Endothelial cell of umbilical vein (primary cell): ENCODE measurements around the gene ENGASE. TPM values are rescaled to one million over a fixed set of nuclear protein-coding genes. Genes with fewer than 3 reads are reported as not detected.

Experiments
- BruUV-seq: library from RNA; stranded (reverse); fragments of 400-500 nt; replicated peaks from 2 replicates; lab custom pipeline; 2021; lab: Mats Ljungman, UMichigan
- CTCF ChIA-PET: fragments of 300-600, 350-600 bp; sonication (Branson Sonifier 250); formaldehyde crosslinking; loops from one replicate; lab custom pipeline; 2021; ENCODE audit warnings: antibody characterized with exemption, inconsistent platforms; lab: Charles Lee
- POLR2A ChIA-PET: fragments of 300-600, 350-600 bp; sonication (Branson Sonifier 250); formaldehyde crosslinking; loops from one replicate; lab custom pipeline; 2021; ENCODE audit warnings: antibody characterized with exemption, inconsistent platforms; lab: Charles Lee
- DNase-seq: peaks from one replicate; pipeline ENCODE4 v3.0.0-alpha.2; 2011; ENCODE audit warnings: low read depth, low spot score
- FAIRE-seq: peaks from 2 replicates; lab custom pipeline; 2011; peaks lifted over from hg19 to GRCh38; lab: Jason Lieb, UNC
- H2AFZ ChIP-seq: 2 replicates; pipeline ENCODE4 v1.6.0; 2012; ENCODE audit warnings: low read depth, low read length, control low read depth, inconsistent platforms
- H3K27ac ChIP-seq: 2 replicates; pipeline ENCODE4 v1.5.1; 2011; ENCODE audit warnings: low read depth, mild to moderate bottlenecking, control low read depth, low read length, moderate library complexity; ENCODE audit not compliant: insufficient read depth
- H3K27me3 ChIP-seq, 2 experiments: 2 replicates each; pipeline versions ENCODE4 v1.6.0 to v1.6.1; 2011; ENCODE audit warnings: low read length in 2 of 2, mixed read lengths in 1 of 2; ENCODE audit not compliant: control insufficient read depth in 2 of 2, insufficient read depth in 2 of 2
- H3K36me3 ChIP-seq, 2 experiments: 2 replicates in 1 of 2; 3 replicates in 1 of 2; pipeline ENCODE4 v1.5.1; 2011; ENCODE audit warnings: low read length in 2 of 2, mild to moderate bottlenecking in 1 of 2, moderate library complexity in 1 of 2; ENCODE audit not compliant: control insufficient read depth in 2 of 2, insufficient read depth in 2 of 2; ENCODE audit errors: extremely low read depth in 1 of 2
- H3K4me1 ChIP-seq: 3 replicates; pipeline ENCODE4 v1.5.1; 2011; ENCODE audit warnings: mild to moderate bottlenecking, low read length; ENCODE audit not compliant: control insufficient read depth, insufficient read depth; ENCODE audit errors: extremely low read depth
- H3K4me2 ChIP-seq: 2 replicates; pipeline ENCODE4 v1.6.1; 2011; ENCODE audit warnings: low read length, control low read depth, mixed read lengths; ENCODE audit not compliant: insufficient read depth
- H3K4me3 ChIP-seq, 3 experiments: fragments of 200-600 bp in 1 of 3; sonication (generic), shearing (Covaris generic) in 1 of 3; replicated peaks in 1 of 3; 2 replicates each; pipeline ENCODE4 v1.5.1; 2011 to 2016; ENCODE audit warnings: control low read depth in 3 of 3, low read length in 3 of 3, mild to moderate bottlenecking in 2 of 3, inconsistent platforms in 1 of 3, low read depth in 1 of 3, moderate library complexity in 1 of 3; ENCODE audit not compliant: insufficient read depth in 1 of 3
- H3K79me2 ChIP-seq: 2 replicates; pipeline ENCODE4 v1.6.0; 2012; ENCODE audit warnings: low read length, inconsistent platforms; ENCODE audit not compliant: control insufficient read depth, insufficient read depth
- H3K9ac ChIP-seq: replicated peaks from 2 replicates; pipeline ENCODE3; 2011; ENCODE audit warnings: low read length, control low read depth; ENCODE audit not compliant: insufficient read depth; ENCODE audit errors: extremely low read depth
- H3K9me1 ChIP-seq: replicated peaks from 3 replicates; pipeline ENCODE4 v1.6.0; 2011; ENCODE audit warnings: mild to moderate bottlenecking, low read length; ENCODE audit not compliant: control insufficient read depth, insufficient read depth; ENCODE audit errors: extremely low read depth
- H3K9me3 ChIP-seq: replicated peaks from 2 replicates; pipeline ENCODE4 v1.5.1; 2012; ENCODE audit warnings: low read length, inconsistent platforms; ENCODE audit not compliant: control insufficient read depth, insufficient read depth
- H4K20me1 ChIP-seq: replicated peaks from 2 replicates; pipeline ENCODE3; 2011; ENCODE audit warnings: mild to moderate bottlenecking, low read length; ENCODE audit not compliant: control insufficient read depth, insufficient read depth; ENCODE audit errors: extremely low read depth
- CTCF ChIP-seq, 2 donors: IDR thresholded peaks; 1 replicate in 1 of 2; 2 replicates in 1 of 2; pipeline ENCODE4 v1.5.1; 2011; ENCODE audit warnings: low read length in 2 of 2, mild to moderate bottlenecking in 2 of 2, moderate library complexity in 2 of 2, control low read depth in 1 of 2, inconsistent platforms in 1 of 2, low read depth in 1 of 2; ENCODE audit not compliant: insufficient read depth in 1 of 2; ENCODE audit errors: extremely low read depth in 1 of 2
- EZH2 ChIP-seq: IDR thresholded peaks from 2 replicates; pipeline ENCODE4 v1.6.1; 2012; ENCODE audit warnings: borderline replicate concordance, low read depth, mild to moderate bottlenecking, moderate library complexity, low read length, inconsistent platforms; ENCODE audit not compliant: severe bottlenecking
- FOS ChIP-seq: IDR thresholded peaks from 2 replicates; pipeline ENCODE4 v1.6.1; 2011; ENCODE audit warnings: mild to moderate bottlenecking, low read length, moderate library complexity, borderline replicate concordance; ENCODE audit not compliant: insufficient read depth
- GATA2 ChIP-seq: IDR thresholded peaks from 2 replicates; pipeline ENCODE4 v1.7.0; 2011; ENCODE audit warnings: low read depth, mild to moderate bottlenecking, moderate library complexity, mixed read lengths, low read length; ENCODE audit not compliant: insufficient read length, insufficient read depth
- JUN ChIP-seq: IDR thresholded peaks from 2 replicates; pipeline ENCODE4 v1.6.1; 2011; ENCODE audit warnings: borderline replicate concordance, low read depth; ENCODE audit not compliant: insufficient read length, insufficient read depth
- MAX ChIP-seq: IDR thresholded peaks from 2 replicates; pipeline ENCODE4 v1.6.1; 2011; ENCODE audit not compliant: insufficient read depth, insufficient read length
- MYC ChIP-seq: IDR thresholded peaks from one replicate; pipeline ENCODE4 v1.6.1; 2011; ENCODE audit warnings: mild to moderate bottlenecking, low read depth, low read length
- POLR2A ChIP-seq: IDR thresholded peaks from 2 replicates; pipeline ENCODE4 v1.6.1; 2012; ENCODE audit warnings: low read depth, mild to moderate bottlenecking, control low read depth, low read length
- POLR2AphosphoS5 ChIP-seq: IDR thresholded peaks from 2 replicates; pipeline ENCODE4 v1.6.1; 2012; ENCODE audit warnings: low read depth, mild to moderate bottlenecking, control low read depth, low read length, moderate library complexity; ENCODE audit not compliant: insufficient read depth
- dilution Hi-C: fragments of 300-500 bp; cut with MboI; formaldehyde crosslinking; loops from one replicate; pipeline ENCODE4 v1.15.0; 2019; ENCODE audit warnings: low sequenced_read_pairs; ENCODE audit not compliant: extremely low pct_ligation_motif_present
- intact Hi-C: fragments of 100-400 bp; cut with micrococcal nuclease; formaldehyde crosslinking; loops from one replicate; pipeline ENCODE4 v1.10.0; 2022
- polyA plus RNA-seq, 4 experiments: library from polyadenylated mRNA; depleted of rRNA in 3 of 4; stranded (reverse) in 3 of 4; unstranded in 1 of 4; fragments of >200 nt; gene quantifications; 2 replicates each; pipeline versions ENCODE4 v1.2.1 to v1.2.3, GENCODE V29; 2011 to 2012; ENCODE audit warnings: missing spikeins in 1 of 4
- total RNA-seq: library from RNA; stranded (reverse); gene quantifications from 2 replicates; pipeline ENCODE4 v1.2.3, GENCODE V29; 2021

ENGASE gene
- total and polyA plus RNA-seq, 2 donors (not counting 3 experiments of a cell fraction or from before 2014, with no cell fraction given) = 13.7 to 20.8 TPM

GRCh38 chr17:79057737-79058385 lies 16.8 kb upstream of the ENGASE start:
- ChIA-PET CTCF (interaction anchor here (2.9 to 3.7 kb wide), 2 partner anchors 12 to 16 kb away, joined by 13 to 15 read pairs; no protein-coding TSS in a partner anchor), POLR2A (no interaction called here)
- FAIRE-seq = no peak
- Histone ChIP-seq H3K9me3 (no peaks in the 10 kb centered on the region), H3K9ac (no peak overlapping the region), H2AFZ (no peak overlapping the region), H3K27me3 (peaks cover 0 to 4% of the 10 kb centered on the region in 2 experiments), H3K4me3 (no peak overlapping the region), H4K20me1 (no peaks in the 10 kb centered on the region), H3K4me2 (no peak overlapping the region), H3K4me1 (peaks cover 5% of the 10 kb centered on the region), H3K36me3 (no peaks in the 10 kb centered on the region), H3K79me2 (no peaks in the 10 kb centered on the region), H3K27ac (no peak overlapping the region), H3K9me1 (no peaks in the 10 kb centered on the region)
- dilution Hi-C loops (no loop called here), intact Hi-C loops (no loop called here)
- BruUV-seq = no TSS peak
- TF ChIP-seq CTCF (IDR thresholded peaks at IDR 0.05; ENCODE audit: extremely low read depth in 1 of 2, insufficient read depth in 1 of 2, low read depth in 1 of 2, low read length in 2 of 2) (no peak), JUN (no peak), FOS (no peak), POLR2A (no peak), GATA2 (no peak), POLR2AphosphoS5 (no peak), EZH2 (no peak), MYC (no peak), MAX (no peak)
- DNase-seq = no peak
